Hematopoietic multipotent progenitor cell treated with erythropoietin and hydrocortisone succinate and interleukin-3 and kit ligand, for 17 days (in vitro differentiated cells): Measurements from ENCODE around the gene TANC1.

Experiments used
- DNase-seq: peaks from one replicate; pipeline ENCODE4 v3.0.0-alpha.2; 2015; ENCODE audit warnings: low spot score

TANC1 gene

DNA sequence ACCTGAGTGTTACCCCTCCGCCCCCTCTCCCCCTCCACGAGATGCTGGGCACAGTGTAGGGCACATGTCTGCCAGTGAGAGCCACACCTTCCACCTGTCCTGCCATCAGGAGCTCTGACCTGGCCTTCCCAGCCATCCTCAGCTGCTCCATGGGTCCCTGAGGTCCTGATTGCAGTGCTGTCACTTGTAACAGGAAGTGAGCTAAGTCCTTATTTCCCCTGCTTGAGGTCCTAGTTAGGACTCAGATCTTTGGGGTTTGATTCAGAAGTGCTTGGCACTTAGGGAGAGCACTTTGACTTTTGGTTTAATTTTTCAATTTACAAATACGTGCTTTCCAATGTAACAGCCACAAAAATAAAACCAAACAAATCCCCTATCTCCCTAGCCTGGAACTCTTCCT, 192.5 kb downstream of the TANC1 start:
- DNase-seq = no peak

DNA sequence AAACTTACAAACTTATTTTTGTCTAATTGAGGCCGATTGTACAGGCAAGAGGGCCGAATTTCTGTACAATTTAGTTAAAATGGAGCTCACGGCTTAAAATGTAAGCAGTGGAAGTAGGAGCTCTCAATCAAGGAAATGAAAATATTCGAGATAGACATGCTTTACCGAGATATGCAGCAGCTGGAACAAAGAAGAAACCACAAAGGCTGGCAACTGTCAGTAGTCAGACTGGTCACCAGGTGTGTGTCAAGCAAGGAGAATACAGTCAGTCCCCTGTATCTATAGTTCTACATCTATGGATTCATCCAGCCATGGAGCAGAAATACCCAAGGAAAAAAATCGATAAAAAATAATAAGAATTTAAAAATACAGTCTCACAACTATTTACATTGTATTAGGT, 195.5 kb downstream of the TANC1 start:
- DNase-seq = peak; percentile 5

DNA sequence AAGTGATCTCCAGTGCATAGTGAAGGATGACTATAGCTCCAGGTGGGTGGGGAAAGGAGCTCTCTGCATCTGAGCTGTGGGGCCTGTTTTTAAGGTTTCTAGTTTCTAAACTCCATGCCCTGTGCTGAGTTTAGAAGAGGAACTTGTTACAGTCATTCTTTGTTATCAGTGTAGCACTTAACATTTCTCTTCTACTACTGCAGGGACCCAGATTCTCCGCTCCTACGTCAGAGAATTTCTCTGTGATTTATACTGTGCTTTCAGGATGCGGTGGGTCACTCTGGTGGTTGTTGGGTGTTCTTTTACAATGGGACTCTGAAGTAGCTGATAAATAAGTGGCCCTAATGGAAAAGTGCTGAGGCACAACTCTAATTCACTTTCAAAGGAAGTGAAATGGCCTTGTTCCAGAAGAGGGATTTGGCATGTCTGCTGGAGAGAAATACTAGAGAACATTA, 196.0 kb downstream of the TANC1 start:
- DNase-seq = peak; percentile 5

DNA sequence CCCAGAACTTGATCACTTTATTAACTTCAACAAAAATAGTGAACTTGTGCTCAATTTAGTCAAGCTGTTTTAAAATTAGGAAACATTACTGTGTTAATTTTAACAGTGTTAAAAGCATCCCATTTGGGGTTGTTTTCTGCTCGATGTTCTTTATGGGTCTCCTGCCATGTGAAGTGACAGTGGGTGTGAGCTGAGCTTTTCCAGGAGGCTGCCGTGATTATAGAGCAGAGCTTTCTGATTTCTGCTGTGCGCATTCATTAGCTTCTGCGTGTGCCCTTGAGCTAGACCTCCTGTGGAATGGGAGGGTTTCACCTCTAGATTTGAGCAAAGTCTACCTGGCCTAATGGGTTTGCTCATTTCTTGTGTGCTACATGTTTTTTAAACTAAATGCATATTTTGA, 196.6 kb downstream of the TANC1 start:
- no peak for DNase-seq

DNA sequence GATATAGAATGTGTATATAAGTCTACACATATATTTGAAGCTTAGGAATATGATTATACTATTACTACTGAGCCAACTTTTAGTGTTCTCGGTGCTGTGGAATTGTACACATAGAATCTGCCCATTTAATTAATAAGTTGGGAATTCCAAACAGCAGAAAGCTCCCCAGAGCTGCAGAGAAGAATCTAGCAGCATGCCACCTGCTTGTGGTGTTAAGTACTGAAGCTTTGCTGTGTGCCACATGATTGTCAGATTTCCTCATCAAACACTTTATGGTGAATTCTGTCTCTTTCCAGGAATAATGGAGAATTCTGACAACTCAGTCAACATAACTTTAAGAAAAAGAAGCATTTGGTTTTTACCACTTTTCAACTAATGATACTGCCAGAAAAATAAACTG, 200.3 kb downstream of the TANC1 start:
- DNase-seq = peak; percentile 52

- no peak for DNase-seq
Measured at GRCh38 chr2:159169187-159169586, 200.7 kb downstream of the TANC1 start.

DNA sequence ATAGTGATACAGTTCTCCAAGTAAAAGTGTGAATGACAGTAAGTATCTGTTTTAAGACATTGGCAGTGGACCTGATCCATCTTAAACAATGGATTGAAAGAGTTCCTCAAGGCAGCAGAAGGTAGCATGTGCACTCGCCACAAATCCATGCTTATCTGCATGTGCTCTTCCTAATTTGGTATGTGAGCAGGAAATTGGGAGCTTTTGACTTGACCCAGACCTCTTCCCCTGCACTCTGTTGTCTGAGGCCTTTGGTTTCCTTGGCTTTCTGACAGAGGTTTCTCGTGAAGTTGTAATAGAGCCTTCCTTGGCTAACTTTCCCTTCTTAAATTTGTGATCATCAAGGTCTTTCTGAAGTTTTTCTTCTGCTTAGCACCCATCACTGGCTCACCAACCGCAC, 204.0 kb downstream of the TANC1 start:
- no peak for DNase-seq

GRCh38 chr2:159174759-159175158, 206.3 kb downstream of the TANC1 start:
- DNase-seq = no peak

- peak; percentile 87 for DNase-seq
Measured at GRCh38 chr2:159175182-159175581, 206.7 kb downstream of the TANC1 start.

DNA sequence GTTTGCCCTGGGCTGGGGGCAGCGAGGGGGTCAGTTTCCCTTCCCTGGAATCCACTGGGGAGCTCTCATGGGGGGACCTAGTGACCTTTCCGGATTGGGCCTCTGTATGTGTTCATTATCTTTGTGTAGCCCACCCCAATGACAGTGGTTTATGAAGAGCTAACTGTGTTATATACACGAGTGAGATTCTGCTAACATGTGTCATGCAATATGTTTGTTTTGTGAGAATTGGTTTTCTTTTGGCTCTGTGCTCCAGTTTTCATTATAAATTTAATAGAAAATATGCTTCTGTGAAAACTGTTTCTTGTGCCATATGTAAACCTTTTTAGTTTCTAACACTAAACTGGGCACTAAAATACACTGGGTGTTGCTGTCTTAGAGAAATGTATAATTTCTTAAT, 207.5 kb downstream of the TANC1 start:
- no peak for DNase-seq

DNA sequence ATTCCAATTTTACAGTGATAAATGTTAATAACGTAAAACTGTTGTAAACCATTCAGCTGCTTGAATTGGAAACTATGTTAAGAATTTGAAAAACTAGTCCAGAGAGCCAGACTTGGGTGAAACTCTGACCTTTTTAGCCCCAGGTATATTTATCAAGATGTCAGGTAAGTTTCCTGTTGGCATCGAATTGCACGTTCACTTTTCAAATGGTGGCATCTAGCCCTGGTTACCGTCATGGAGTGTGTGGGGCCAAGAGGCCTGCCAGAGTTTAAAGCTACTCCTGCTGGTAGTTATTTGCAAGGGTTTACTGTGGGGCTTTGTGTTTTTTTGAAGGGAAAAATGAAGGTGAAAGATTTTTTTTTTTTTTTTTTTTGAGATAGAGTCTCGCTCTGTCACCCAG, 208.1 kb downstream of the TANC1 start:
- no peak for DNase-seq

GRCh38 chr2:159177357-159177756, 208.9 kb downstream of the TANC1 start:
- no peak for DNase-seq

DNA sequence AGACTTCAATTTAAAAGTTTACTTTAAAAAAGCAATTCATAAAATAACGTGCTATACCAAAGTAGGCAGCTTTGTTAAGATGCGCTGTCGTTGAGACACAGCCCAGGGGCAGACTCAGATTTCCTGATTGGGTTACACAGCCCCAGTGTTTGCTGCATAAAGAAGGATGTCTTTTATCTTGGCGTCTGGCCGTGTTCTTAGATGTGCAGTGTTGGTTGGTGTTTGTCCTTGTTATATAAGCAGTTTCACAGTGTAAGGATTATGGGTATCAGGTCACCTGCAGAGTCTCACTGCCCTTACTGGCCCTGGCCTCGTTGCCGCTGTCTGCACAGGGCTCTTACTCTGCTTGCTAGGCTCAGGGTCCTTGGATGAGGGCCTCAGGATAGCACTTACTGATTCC, 209.5 kb downstream of the TANC1 start:
- no peak for DNase-seq

GRCh38 chr2:159179096-159179495, 210.7 kb downstream of the TANC1 start:
- DNase-seq = no peak

- no peak for DNase-seq
Measured at GRCh38 chr2:159179696-159180095, 211.3 kb downstream of the TANC1 start.

DNA sequence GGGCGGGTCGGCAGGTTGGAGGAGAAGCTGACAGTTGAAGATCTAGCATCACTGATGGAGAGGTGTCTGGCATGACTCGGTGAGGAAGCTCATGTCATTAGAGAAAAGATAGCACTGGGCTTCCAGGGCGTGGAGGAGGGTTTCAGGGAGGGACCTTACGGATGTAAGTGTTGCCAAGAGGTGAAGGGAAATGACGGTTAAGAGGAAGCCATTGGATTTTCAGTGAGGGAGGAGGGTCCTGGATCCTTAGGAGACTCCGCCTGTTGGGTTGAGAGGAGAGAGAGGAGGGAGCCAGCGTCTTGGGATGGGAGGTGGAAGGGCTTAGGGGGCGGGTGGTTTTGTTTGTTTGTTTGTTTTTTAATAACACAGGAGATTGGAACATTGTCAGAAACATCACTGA, 214.9 kb downstream of the TANC1 start:
- no peak for DNase-seq

DNA sequence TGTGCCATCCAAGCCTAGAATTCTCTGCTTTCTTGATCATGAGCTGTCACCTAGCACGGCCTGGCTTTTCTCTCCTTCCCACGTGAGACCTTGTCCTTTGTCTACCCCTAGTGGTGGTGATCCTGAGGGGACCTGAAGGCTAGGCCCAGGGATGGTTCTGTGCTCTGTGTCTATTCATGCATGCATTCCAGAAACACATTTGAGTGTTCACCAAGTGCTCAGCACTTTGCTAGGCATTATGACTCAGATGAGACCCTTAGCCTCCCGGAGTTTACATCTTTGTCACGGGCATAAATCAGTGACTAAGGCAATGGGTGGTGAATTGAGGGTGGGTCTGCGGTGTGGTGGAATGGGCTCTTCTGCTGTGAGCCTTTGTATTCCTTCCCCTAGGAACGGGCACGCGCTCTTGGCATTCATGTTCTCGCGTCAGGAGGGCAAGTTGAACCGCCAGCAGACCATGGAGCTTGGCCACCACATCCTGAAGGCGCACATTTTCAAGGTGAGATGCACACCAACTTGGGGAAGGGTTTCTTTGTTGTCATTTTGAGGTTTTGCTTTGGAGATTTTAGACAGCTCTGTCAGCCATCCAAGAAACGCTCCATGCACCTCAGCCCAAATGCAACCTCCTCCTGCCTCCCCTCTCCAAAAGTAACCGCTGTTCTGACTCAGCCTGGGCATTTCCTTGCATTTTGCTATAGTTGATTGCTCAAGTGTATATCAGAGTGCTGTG, 217.1 kb downstream of the TANC1 start:
- peak; percentile 79 for DNase-seq

- no peak for DNase-seq
Measured at GRCh38 chr2:159186462-159186861, 218.0 kb downstream of the TANC1 start.

- no peak for DNase-seq
Measured at GRCh38 chr2:159187106-159187505, 218.7 kb downstream of the TANC1 start.

DNA sequence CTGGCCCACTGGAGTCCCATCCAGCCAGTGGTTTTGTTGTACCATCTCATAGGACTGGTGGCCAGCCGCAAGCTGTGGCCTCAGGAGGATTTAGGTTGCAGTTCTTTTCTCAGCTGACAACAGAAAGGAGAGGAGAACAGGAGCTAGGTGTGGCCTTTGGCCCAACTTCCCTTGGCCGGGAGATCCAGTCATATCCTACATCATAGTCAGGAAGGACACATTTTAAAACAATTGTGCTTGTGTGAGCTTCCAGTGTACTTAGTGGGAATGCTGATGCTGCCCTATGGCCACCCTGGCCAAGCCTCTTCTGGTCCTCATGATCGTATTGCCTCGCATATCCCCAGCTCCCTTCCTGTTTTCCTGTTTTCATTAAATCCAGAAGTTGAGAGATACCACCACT, 220.0 kb downstream of the TANC1 start:
- DNase-seq = no peak

GRCh38 chr2:159192371-159192918, 224.0 kb downstream of the TANC1 start:
- no peak for DNase-seq

DNA sequence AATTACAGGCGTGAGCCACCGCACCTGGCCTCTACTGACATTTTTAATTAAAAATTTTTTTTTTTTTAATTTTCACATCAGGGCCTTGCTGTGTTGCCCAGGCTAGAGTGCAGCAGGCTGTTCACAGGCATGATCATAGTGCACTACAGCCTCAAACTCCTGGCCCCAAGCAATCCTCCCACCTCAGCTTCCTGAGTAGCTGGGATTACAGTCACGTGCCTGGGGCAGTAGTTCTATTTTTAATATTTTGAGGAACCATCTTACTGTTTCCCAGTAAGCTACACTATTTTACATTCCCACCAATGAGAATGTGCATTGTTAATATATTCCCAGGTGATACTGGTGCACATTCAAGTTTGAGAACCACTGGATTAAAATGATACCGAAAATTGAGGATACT, 225.4 kb downstream of the TANC1 start:
- DNase-seq = no peak

DNA sequence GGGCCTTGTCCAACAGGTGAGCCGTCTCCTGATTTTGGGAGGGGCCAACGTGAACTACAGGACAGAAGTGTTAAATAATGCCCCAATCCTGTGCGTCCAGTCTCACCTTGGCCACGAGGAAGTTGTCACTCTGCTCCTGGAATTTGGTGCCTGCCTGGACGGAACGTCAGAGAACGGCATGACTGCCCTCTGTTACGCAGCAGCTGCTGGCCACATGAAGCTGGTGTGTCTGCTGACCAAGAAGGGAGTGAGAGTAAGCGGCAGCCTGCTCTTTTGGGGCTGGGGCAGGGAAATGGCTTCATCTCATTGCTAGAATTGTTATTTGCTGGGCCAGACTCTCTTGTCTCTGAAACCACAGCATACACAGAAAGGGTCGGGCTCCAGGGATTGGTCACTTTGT, 225.8 kb downstream of the TANC1 start:
- no peak for DNase-seq

DNA sequence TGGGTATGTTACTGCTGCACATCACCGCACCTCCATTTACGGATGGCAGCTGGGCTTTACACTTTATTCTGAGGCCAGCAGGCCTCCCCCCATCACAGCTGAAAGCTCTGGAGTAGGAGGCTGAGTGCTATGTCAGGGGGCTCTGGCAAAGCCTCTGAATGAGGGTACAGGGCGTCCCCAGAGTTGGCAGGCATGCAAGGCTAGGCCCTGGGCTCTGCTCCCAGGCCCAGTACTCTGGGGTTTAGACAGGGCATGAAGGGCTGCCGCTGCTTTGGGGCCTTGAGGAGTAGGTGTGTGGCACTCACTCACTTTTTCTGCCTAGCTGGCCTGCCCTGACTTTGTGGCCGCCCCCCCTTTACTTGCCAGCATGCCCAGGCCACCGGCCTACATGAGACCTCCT, 227.3 kb downstream of the TANC1 start:
- DNase-seq = no peak
